GM18873 (cell line): ENCODE data around the gene ROPN1L.

Experiments used
- ATAC-seq: cut with Tn5 transposase; IDR thresholded peaks from one replicate; pipeline ENCODE4 v1.9.1; 2021; ENCODE audit warnings: mild to moderate bottlenecking, moderate library complexity, moderate number of reproducible peaks; ENCODE audit not compliant: unreplicated experiment, low FRiP score

ROPN1L gene

GRCh38 chr5:10427201-10427600, 14.5 kb upstream of the ROPN1L start:
- ATAC-seq, result no peak

- ATAC-seq, result no peak
These were observed 13.7 kb upstream of the ROPN1L start for GRCh38 chr5:10427978-10428377.

GRCh38 chr5:10431415-10431814, 10.3 kb upstream of the ROPN1L start:
- no peak for ATAC-seq

GRCh38 chr5:10432059-10433008, 9.3 kb upstream of the ROPN1L start:
- ATAC-seq, result no peak

GRCh38 chr5:10434392-10434791, 7.3 kb upstream of the ROPN1L start:
- no peak for ATAC-seq

GRCh38 chr5:10438301-10438700, 3.4 kb upstream of the ROPN1L start:
- ATAC-seq, result no peak

- ATAC-seq, result no peak
These were observed 2.0 kb upstream of the ROPN1L start for GRCh38 chr5:10439692-10440091.

GRCh38 chr5:10440367-10440990, 1.2 kb upstream of the ROPN1L start:
- ATAC-seq, result no peak

GRCh38 chr5:10441992-10442435, 335 bp downstream of the ROPN1L start:
- peak; percentile 40 for ATAC-seq

- ATAC-seq, result no peak
These were observed 897 bp downstream of the ROPN1L start for GRCh38 chr5:10442576-10442975.

- no peak for ATAC-seq
These were observed 3.7 kb downstream of the ROPN1L start for GRCh38 chr5:10445352-10445751.

GRCh38 chr5:10446490-10446889, 4.8 kb downstream of the ROPN1L start:
- ATAC-seq, result no peak

- no peak for ATAC-seq
These were observed 5.4 kb downstream of the ROPN1L start for GRCh38 chr5:10447041-10447440.

- no peak for ATAC-seq
These were observed 7.2 kb downstream of the ROPN1L start for GRCh38 chr5:10448754-10449360.

- no peak for ATAC-seq
These were observed 9.6 kb downstream of the ROPN1L start for GRCh38 chr5:10451137-10451824.

- no peak for ATAC-seq
These were observed 11.2 kb downstream of the ROPN1L start for GRCh38 chr5:10452768-10453331.

- no peak for ATAC-seq
These were observed 11.9 kb downstream of the ROPN1L start for GRCh38 chr5:10453545-10453944.

- ATAC-seq, result no peak
These were observed 13.1 kb downstream of the ROPN1L start for GRCh38 chr5:10454591-10455276.

- ATAC-seq, result no peak
These were observed 13.6 kb downstream of the ROPN1L start for GRCh38 chr5:10455277-10455670.
